NOMO-1 (cell line): Measurements from ENCODE around the gene GRIK3.
"Not testable (repeated sequence)": the region's sequence is repeated elsewhere in the genome, so short reads cannot be mapped to it uniquely, and the experiment has no call there.

Experiments
- DNase-seq, 2 experiments: peaks; one replicate each; lab custom pipeline; 2025; ENCODE audit not compliant: unreplicated experiment in 2 of 2; lab: John Stamatoyannopoulos, UW

GRIK3 gene

DNA sequence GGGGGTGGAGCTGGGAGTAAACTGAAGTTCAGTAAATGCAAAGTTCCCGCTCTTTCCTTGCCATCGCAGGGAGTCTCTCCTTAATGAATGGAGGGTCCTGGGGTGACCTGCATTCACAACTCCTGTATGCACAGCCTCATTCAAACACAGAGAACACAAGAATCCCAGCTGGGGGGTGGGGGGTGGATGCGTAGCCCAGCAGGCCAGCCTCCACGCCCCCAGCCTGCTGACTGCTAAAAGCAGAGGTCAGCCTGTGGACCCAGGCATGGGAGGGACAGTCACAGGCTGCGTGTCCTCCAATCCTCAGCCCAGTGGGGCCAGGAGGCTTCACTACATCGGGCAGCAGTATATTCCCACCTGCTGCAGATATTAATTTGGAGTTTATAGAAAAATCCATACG is 263.1 kb downstream of the GRIK3 start:
- DNase-seq, result no peak

DNA sequence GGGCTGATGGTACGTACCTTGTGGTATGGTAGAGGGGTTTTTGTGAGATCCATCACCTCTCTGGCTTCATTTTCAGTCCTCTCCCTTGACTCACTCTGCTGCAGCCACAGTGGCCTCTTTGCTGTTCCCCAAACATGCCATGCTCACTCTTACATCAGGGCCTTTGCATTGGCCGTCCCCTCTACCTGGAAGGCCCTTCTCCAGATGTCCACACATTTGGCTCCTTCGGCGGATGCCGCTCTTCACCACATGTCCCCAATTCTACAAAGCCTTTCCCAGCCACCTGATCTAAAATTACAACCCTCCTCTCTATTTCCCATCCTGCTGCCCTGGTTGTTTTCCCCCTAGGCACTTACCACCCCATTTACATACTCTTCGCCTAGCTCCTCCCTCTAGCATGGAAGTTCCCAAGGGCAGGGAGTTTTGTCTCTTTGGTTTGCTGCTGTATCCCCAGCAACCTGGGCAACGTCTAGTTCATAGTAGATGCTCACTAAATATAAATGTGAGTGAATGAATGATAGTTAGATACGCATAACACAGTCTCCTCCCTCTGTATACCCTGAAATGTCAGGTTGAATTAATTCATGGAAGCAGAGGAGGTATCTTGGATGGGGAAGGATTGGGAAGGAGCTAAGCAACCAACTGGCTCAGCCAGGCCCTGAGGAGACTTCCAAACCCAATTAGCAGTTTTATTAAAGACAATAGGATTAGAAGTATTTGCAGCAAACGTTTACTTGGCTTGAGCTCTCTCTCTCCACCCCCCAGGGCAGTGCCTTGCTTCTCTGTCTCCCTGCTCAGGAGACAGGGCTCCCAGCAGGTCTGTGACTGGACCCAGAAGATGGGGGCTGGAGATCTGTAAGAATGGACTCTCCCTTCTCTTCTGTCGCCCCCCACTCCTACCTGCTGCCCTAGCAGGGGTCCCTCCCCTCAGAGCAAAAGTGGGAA is 264.2 kb downstream of the GRIK3 start:
- no peak for DNase-seq

DNA sequence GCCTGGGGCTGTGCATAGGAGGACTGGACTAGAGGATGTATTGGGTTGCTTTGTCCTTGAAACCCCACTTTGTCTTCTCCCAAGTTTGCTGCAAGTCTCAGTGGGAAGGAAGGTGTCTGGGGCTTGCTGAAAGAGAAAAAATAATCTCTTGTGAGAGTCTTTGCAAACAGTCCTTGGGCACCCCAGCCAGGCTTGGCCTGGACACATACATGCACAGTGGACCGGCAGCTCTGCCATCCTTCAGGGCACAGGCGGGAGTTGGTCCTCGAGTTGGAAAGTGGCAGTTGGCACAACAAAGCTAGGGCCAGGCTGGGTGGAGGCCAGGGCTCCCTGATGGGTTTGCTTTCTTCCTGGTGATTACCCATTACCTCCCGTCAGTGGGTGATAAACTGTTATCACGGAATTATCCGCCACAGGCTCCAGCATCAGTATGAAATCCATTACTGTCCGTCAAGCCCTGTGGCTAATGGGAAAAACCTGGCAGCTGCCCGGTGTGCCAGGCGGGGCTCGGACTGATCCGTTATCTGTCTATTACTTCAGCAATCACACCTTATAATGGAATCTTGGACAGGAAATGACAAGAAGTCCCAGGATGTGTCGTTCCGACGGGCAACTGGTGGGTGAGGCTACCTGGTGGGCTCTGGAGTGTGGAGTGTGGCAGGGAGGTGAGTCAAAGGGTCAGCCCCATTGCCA is 265.7 kb downstream of the GRIK3 start:
- DNase-seq, result no peak

DNA sequence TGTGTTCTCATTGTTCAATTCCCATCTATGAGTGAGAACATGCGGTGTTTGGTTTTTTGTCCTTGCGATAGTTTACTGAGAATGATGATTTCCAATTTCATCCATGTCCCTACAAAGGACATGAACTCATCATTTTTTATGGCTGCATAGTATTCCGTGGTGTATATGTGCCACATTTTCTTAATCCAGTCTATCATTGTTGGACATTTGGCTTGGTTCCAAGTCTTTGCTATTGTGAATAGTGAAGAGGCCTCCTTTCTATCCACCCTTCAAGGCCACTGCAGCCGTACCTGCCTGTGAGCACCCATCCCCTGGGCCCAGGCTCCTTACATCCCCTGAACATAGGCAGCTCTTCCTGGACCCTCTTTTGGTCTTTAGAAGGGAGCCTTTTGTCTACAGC is 266.9 kb downstream of the GRIK3 start:
- DNase-seq, result not testable (repeated sequence)

DNA sequence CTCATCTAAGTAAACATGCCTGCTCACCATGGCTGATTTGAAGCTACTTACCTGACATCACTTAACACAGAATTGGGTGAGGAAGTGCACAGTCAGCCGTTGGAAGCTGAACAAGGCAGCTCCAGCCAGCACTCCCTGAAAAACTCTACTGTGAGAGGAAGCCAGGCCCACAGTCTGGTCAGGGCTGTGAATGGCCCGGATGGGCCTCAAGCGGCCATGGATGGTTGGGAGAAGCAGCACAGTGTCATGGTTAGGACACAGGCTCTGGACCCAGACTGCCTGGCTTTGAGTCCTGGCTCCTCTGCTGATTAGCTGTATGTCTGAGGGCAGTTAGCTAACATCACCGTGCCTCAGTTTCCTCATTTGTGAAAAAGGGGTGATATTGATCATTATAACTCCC is 267.8 kb downstream of the GRIK3 start:
- DNase-seq, result no peak

DNA sequence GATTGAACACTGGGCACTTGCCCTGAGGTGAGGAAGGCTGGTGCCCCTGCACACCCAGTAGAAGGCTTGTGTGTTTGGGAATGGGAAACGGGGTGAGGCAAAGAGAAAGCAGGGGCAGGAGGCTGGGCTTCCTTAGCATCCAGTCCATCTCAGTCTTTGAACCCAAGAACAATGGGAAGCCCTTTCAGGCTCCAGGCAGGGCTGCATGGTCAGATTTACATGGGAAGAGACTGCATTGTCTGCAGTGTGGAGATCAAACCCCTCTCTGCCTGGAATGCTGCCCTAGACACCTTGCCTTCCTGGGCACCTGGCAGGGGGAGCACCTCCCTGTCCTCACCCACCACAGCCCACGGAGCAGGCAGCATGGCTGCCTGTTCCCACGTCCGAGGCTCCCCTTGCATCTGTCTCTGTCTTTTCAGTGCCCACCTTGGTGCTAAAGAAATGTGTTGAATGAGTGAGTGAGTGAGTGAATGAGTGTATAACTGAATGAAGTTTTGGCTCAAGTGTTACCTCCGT is 268.5 kb downstream of the GRIK3 start:
- DNase-seq, result no peak

DNA sequence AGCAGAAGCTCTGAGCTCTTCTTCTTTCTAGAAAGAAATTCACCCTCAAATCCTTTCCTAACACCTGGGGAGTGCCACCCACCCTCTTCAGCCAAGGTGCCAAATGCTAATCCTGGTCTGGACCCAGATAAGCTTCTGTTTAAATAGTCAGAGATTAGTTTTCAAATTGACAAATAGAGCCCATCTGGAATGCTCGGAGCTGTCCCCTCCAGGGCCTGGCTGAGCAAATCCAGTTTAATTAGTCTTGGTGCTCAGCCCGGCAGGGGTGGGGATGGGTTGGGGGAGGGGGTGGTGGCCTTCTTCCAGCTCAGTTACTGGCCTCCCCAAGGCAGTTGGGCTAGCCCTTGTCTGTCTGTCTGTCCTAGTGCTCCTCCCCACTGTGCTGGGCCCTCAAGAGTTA is 269.5 kb downstream of the GRIK3 start:
- no peak for DNase-seq

DNA sequence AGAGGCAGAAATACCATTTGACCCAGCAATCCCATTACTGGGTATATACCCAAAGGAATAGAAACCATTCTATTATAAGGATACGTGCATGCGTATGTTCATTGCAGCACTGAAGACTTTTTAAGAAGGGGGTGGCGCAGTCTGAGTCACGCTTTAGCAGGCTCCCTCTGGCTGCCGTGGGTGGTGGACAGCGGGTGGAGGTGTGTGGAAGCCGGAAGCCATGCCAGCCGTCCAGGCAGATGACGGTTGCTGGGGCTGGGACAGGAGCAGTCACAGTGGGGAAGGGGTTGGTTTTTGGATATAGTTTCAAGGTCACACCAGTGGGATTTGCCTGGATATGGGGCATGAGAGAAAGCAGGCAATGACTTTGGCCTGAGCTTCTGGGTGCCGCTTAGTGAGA is 270.5 kb downstream of the GRIK3 start:
- no peak for DNase-seq

DNA sequence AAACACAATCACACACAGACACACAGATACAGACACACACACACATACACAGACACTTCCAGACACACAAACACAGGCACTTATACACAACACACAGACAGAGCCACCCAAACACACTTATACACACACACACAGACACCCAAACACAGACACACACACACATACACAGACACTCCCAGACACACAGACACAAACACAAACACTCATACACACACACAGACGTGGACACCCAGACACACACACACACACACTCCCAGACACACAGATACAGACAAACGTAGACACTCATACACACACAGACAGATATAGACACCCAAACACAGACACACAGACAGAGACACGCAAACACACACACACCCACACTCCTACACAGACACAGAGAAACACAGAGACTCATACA is 272.1 kb downstream of the GRIK3 start:
- no peak for DNase-seq

DNA sequence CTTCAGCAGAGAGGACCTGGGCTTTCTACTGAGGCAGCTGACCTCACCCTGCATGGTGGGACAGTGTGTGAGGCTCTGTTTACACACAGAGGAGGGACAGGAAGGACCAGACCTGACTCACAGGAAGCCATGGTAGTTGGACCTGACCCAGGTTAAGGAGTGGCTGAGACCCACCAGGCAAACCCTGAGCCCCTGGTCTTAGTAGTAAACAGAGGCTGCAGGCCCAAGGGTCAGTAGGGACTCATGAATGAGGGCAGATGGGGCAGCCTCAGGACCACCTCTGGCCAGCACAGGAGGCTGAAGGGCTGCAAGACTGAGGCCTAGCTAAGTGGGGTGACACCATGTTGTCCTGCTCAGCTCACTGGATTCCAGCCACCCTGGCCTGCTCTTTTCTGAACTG is 273.2 kb downstream of the GRIK3 start:
- no peak for DNase-seq

DNA sequence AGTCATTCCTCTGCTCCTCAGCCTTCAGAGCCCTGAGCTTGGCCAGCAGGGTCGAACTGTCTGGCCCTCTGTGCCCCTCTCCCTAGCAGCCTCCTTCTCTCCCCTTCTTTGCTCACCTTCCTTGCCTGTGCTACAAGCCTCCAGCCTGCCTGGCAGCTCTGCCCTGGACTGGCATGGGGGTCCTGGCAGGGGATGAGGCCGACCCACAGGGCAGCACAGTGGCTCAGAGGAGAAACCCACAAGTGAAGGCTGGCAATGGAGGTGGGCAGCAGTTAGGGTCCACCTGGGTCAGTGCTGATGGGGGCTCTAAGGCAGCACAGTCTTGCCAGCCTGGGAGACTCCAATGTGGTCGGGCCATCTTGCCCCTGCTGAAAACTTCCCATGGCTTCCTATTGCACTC is 274.2 kb downstream of the GRIK3 start:
- DNase-seq, result no peak

DNA sequence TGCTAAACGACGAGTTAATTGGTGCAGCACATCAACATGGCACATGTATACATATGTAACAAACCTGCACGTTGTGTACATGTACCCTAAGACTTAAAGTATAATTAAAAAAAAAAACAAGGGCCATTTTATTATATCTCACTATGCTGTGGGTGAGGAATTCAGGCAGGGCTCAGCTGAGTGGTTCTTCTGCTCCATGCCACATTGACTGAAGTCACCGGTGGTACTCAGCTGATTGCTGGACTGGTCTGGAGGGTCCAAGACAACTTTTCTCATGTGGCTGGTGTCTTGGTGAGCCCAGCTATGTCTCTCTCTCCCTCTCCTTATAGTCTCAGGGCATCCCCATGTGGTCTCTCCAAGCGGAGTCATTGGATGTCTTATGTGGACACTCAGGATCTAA is 275.0 kb downstream of the GRIK3 start:
- DNase-seq, result no peak

DNA sequence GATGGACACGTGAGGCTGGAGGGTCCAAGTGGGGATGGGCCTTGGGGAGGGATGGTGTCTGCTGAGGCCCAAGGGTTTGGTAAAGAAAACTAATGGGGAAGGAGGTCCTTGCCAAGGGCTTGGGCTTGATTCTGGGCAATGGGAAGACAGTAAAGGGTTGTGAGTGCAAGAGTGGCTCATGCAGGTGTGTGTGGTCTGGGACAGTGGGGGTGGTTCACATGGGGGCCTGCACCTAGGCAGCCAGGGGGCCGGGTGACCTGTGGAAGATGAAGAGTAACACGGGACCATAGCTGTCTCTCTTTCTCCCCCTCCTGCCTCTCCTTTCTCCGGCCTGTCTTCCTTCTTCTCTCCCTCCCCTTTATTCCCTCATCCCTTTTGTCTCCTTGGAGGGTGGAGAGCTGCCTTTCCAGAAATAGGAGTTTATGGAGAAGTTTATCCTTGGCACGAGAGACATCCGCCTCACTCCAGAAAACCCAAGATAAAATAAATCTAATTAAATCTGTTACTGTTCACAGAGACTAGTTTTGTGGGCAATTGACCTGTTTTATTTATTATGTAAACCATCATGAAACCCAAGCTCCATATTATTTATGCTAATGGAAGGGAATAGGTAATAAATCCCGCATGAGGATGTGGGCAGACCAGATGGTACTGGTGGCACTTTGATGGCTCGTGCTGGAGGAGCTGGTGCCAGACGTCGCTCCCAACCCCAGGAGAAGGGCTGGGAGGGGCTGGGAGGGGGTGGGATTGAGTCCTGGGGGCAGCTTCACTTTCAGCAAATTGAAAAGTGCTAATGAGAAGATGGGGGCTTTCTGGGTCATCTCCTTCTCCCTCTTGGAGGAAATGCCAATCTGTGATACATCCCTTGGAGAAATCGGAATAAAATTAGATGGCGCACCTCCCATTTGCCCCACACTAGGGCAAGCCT is 278.7 kb downstream of the GRIK3 start:
- no peak for DNase-seq

DNA sequence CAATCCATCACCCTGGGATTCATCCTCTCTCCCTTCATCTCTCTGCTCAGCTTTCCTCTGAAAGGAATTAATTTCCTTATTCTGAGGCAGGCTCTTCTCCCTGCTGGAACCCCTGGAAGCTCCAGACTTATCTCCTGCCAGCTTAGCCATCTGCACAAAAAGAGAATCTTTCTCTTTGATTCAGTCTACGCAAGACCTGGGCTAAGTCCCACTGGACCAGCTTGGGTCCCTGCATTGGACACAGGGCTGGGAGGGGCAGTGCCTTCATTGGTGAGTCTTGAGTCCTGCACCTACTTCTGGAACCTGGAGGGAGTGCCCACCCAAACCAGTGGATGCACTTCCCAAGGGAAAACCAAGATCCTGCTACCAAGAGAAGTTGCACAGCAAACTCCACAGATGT is 279.9 kb downstream of the GRIK3 start:
- no peak for DNase-seq

DNA sequence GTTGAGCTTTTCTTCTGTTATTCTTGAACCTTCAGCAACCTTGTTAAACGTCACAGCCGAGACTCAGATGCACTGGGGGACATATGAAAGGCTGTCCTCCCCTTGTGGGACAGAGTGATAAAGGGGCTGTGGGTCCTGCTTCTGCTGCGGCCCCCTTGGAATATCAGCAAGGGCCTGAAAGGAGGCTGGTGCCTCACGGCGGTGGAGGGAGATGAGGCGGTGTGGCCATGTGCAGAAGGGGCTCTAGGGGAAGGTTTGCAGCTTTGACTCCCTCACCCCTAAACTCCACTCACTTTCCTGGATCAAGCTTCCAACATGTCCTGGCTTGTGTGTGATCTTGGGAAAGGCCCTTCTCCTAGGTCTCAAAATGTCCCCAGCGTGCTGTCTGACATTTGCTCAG is 280.9 kb downstream of the GRIK3 start:
- no peak for DNase-seq

DNA sequence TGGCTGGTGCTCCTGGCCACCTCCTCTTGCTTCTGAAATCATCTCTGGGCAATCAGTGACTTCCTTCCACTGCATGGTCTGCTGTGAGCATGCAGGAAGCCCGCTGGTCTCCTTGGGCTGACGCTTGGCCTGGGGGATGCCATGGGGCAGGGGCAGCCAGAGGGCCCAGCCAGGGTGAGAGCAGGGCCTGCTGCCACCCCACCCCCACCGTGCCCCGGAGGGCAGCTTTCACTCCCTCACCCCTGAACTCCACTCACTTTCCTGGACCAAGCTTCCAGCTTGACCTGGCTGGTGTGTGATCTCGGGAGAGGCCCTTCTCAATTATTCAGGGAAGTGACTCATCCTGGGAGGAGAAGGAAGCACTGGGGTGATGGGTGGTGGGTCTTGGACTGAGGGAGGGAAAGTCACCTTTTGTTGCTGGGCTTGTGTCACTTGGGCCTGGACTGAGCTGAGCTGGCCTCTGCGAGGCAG is 281.4 kb downstream of the GRIK3 start:
- no peak for DNase-seq

DNA sequence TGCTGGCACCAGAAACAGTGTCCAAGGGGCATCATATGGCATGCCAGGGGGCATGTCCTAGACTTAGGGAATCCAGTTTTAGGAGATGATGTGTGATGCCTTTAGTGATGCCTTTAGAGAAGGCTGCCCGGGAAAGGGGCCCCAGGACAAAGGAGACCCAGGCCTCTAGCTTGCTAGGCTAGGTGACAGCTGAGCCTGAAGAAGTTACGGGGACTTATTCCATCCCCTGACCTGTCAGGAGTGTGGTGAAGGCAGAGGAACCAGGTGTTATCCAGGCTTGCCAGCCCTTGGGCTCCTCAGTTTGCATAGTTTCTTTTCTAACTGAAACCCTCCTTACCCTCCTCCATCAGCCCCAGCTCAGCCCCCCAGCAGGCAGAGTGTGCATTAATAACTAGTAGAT is 281.9 kb downstream of the GRIK3 start:
- DNase-seq, result no peak

DNA sequence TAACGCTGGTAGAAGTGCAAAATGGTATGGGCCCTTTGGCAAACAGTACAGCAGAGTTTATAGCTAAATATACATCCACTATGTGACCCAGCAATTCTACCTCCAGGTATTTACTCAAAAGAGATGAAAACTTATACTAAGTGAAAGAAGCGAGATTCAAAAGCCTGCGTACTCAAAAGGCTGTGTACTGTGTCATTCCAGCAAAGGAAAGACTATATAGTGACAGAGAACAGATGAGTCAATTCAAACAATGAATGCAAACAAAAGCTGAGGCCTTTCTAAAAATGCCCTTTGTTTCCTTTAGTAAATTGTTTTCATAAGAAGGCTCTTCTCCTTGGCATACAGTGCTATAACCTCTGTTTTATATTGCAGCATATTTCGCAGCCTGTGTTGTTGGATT is 282.8 kb downstream of the GRIK3 start:
- no peak for DNase-seq

DNA sequence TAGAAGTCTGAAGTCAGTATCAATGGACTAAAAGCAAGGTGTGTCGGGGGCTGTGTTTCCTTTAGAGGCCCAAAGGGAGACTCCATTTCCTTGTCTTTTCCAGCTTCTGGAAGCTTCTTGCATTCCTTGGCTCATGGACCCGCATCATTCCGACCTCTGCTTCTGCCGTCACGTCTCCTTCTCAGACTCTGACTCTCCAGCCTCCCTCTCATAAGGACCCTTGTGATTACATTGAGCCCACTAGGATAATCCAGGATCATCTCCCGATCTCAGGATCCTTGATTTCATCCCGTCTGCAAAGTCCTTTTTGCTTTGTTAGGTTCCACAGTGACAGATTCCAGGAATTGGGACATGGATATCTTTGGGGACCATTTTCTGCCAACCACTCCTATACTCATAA is 285.8 kb downstream of the GRIK3 start:
- no peak for DNase-seq
